Small intestine (tissue), 7 donors: Measurements from ENCODE around the gene CLDN9. TPM values are rescaled to one million over a fixed set of nuclear protein-coding genes. Genes with fewer than 3 reads are reported as not detected.

Experiments
- DNase-seq, 2 donors: peaks; one replicate each; pipeline versions ENCODE4 v3.0.0 to v3.0.0-alpha.2; 2013
- FAIRE-seq: peaks from 2 replicates; lab custom pipeline; 2012; peaks lifted over from hg19 to GRCh38; lab: Jason Lieb, UNC
- H3K27ac ChIP-seq, 3 donors: one replicate each; pipeline ENCODE4 v1.5.1; 2013; ENCODE audit warnings: low read length in 2 of 3, mild to moderate bottlenecking in 2 of 3, control low read depth in 1 of 3, inconsistent platforms in 1 of 3, low read depth in 1 of 3, moderate library complexity in 1 of 3
- H3K27me3 ChIP-seq, 3 donors: one replicate each; pipeline ENCODE4 v1.6.1; 2013; ENCODE audit warnings: low read length in 3 of 3, inconsistent platforms in 1 of 3; ENCODE audit not compliant: control insufficient read depth in 3 of 3, insufficient read depth in 3 of 3
- H3K36me3 ChIP-seq, 3 donors: one replicate each; pipeline ENCODE4 v1.6.1; 2013; ENCODE audit warnings: low read length in 3 of 3, inconsistent platforms in 1 of 3, low read depth in 1 of 3, mild to moderate bottlenecking in 1 of 3, moderate library complexity in 1 of 3; ENCODE audit not compliant: control insufficient read depth in 3 of 3, insufficient read depth in 2 of 3
- H3K4me1 ChIP-seq, 3 donors: one replicate each; pipeline ENCODE4 v1.6.1; 2013; ENCODE audit warnings: low read length in 2 of 3, inconsistent platforms in 1 of 3, low read depth in 1 of 3, mild to moderate bottlenecking in 1 of 3, moderate library complexity in 1 of 3; ENCODE audit not compliant: control insufficient read depth in 3 of 3, insufficient read depth in 2 of 3
- H3K4me3 ChIP-seq, 3 donors: one replicate each; pipeline ENCODE4 v1.5.1; 2013; ENCODE audit warnings: low read length in 3 of 3, control low read depth in 1 of 3, inconsistent platforms in 1 of 3, low read depth in 1 of 3, mild to moderate bottlenecking in 1 of 3, moderate library complexity in 1 of 3
- H3K9me3 ChIP-seq, 2 donors: one replicate each; pipeline ENCODE4 v1.6.1; 2013; ENCODE audit warnings: low read depth in 1 of 2, low read length in 1 of 2; ENCODE audit not compliant: control insufficient read depth in 2 of 2, insufficient read depth in 1 of 2
- WGBS, 3 donors: extraction: QIAGEN DNeasy Blood & Tissue Kit; methylation state at CpG; one replicate each; pipeline ENCODE4 v1.1.7; 2013; 5-methylcytosine and 5-hydroxymethylcytosine counted together
- polyA plus RNA-seq, 4 donors: library from polyadenylated mRNA; stranded (reverse) in 3 of 4; unstranded in 1 of 4; fragments of 200-250 nt in 3 of 4; fragments of 120-200 nt in 1 of 4; gene quantifications; one replicate each; pipeline versions ENCODE4 v1.2.1 to v1.2.3, GENCODE V29; 2013
- donor health status: healthy with polysubstance abuse.
- donor health status: control.
- donor health status: control.
- donor health status: Bipolar disorder and iron deficiency.
- donor health status: healthy.

The CLDN9 gene
- polyA plus RNA-seq, 4 donors = 0.76 to 2.7 (median 0.99) TPM

DNA sequence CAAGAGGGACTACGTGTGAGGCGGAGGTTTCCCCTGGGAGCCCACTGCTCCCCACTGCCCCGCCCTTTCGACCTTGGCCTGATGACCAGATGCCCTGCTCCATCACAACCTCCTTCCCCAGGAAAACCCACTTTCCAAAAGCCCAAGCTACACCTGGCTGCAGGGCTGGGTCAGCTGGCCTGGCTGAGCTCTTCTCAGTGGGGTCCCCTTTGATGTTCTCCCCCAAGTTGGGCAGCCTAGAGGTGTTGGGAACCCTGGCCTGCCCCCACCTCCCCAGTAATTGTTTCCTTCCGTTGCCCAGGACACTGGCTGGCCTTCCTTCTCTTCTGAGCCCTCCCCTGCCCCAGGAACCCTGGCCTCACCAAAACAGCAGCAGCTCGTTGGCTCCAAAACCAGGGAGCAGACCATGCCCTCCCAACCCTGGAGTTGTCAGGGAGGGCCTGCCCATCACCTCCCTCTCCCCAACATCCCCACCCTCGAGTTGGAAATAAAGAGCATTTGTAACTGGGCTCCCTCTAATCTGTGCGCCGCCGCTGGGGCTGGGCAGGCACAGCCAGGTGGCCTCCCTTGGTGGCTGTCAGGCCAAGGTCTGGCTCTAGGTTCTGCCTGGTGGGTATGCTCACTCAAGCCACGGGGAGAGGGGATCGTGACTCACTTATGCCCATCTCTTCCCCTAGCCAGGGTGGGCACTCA is 1.4 kb downstream of the CLDN9 start:
- no peaks in the 10 kb centered on the region for H3K9me3 ChIP-seq
- peaks cover 0 to 64% (median 0%) of the 10 kb centered on the region in 3 donors for H3K4me1 ChIP-seq
- no peak for DNase-seq
- H3K27me3 ChIP-seq = peaks cover 0 to 29% (median 6%) of the 10 kb centered on the region in 3 donors
- no peak overlapping the region for H3K27ac ChIP-seq
- WGBS, 3 donors = 30 to 54% (median 50%) methylated on average over 12 of the region's 12 CpGs
- no peak for FAIRE-seq
- peaks cover 0 to 10% (median 0%) of the 10 kb centered on the region in 3 donors for H3K36me3 ChIP-seq
- H3K4me3 ChIP-seq = no peak overlapping the region

DNA sequence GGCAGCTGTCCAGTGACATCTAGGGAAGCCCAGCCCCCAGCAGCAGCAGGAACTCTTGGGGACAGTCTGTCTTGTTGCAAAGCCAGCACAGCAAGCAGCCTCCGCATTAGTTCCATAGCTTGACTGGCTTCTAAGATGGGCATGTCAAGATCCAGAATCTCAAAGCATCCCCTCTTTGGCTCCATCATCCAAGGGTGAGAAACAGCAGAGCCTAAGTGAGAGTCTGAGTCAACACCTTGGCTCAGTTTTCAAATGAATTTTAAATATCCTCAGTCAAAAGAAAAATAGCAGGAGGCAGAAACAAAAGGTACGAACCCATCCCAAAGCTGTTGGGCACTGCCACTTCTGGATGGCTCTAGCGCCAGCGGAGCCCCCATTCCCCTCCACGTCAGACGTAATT is 2.2 kb downstream of the CLDN9 start:
- no peak for FAIRE-seq
- Histone ChIP-seq H3K4me3 (no peak overlapping the region), H3K27ac (no peak overlapping the region), H3K4me1 (peaks cover 0 to 60% (median 0%) of the 10 kb centered on the region in 3 donors), H3K9me3 (no peaks in the 10 kb centered on the region), H3K36me3 (peaks cover 0 to 10% (median 0%) of the 10 kb centered on the region in 3 donors), H3K27me3 (peaks cover 0 to 26% (median 6%) of the 10 kb centered on the region in 3 donors)
- WGBS, 3 donors = 89 to 94% (median 92%) methylated on average over 6 of the region's 6 CpGs
- no peak for DNase-seq

DNA sequence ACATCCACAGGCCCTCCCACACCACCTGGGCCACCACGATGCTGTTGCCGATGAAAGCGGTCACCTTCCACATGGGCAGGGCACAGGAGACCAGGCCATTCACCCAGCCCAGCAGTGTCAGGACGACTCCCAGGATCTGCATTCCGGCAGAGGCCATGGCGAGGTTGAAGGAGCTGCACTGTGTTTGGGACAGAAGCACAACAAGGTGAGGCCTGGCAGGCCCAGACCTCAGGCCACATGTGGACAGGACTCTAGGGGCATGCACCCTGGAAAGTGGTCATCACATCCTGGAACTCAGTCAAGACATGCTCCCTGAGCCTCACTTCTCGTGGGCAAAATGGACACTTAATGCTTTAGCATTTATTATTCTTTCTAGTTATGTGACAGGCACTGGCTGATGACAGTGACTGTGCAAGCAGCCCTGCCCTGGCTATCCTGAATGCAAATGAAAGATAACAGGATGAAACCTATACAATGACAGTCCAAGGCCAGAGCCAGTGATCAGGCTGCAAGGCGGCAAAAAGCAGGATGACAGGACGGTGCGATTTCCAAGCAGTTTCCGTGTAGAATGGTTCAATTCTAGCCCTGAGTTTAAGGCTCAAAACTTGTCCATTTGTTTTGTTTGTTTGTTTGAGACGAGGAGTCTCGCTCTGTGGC is 3.3 kb downstream of the CLDN9 start:
- FAIRE-seq (no peak), DNase-seq (no peak)
- 81 to 86% (median 84%) methylated on average over 13 of the region's 13 CpGs for WGBS, 3 donors
- H3K4me3 ChIP-seq = no peak overlapping the region
- H3K27ac ChIP-seq = no peak overlapping the region
- H3K4me1 ChIP-seq = peaks cover 0 to 50% (median 0%) of the 10 kb centered on the region in 3 donors
- H3K9me3 ChIP-seq = no peaks in the 10 kb centered on the region
- peaks cover 0 to 26% (median 6%) of the 10 kb centered on the region in 3 donors for H3K27me3 ChIP-seq
- H3K36me3 ChIP-seq = peaks cover 0 to 10% (median 0%) of the 10 kb centered on the region in 3 donors

DNA sequence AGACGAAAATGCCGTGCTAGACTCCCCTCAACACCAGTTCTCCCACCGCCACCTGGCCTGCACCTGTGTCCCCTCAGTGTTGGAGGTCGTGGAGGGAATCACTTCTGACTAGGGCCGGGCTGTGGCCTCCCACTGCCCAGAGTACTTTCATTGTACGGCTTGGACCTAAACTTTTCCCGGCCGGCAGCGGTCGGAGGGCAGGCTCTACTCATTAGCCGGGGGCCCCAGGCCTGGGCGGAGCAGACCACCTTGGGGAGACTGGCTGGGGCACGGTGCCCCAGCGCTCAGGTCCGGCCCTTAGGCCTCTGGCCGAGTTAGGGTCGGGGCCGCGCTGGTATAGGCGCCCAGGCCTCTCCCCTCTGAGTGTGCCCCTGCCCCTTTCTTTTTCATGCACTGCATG is 4.6 kb downstream of the CLDN9 start:
- H3K27ac ChIP-seq = peak overlapping the region in 1 of 3 donors; percentile 77
- peaks cover 0 to 55% (median 8%) of the 10 kb centered on the region in 3 donors for H3K4me1 ChIP-seq
- DNase-seq (peak in 1 of 2 donors; percentile 42), FAIRE-seq (no peak)
- peaks cover 0 to 20% (median 6%) of the 10 kb centered on the region in 3 donors for H3K27me3 ChIP-seq
- no peaks in the 10 kb centered on the region for H3K9me3 ChIP-seq
- peaks cover 0 to 19% (median 0%) of the 10 kb centered on the region in 3 donors for H3K36me3 ChIP-seq
- WGBS, 3 donors = 72 to 90% (median 83%) methylated on average over 20 of the region's 20 CpGs
- peak overlapping the region in 1 of 3 donors; percentile 52 for H3K4me3 ChIP-seq

DNA sequence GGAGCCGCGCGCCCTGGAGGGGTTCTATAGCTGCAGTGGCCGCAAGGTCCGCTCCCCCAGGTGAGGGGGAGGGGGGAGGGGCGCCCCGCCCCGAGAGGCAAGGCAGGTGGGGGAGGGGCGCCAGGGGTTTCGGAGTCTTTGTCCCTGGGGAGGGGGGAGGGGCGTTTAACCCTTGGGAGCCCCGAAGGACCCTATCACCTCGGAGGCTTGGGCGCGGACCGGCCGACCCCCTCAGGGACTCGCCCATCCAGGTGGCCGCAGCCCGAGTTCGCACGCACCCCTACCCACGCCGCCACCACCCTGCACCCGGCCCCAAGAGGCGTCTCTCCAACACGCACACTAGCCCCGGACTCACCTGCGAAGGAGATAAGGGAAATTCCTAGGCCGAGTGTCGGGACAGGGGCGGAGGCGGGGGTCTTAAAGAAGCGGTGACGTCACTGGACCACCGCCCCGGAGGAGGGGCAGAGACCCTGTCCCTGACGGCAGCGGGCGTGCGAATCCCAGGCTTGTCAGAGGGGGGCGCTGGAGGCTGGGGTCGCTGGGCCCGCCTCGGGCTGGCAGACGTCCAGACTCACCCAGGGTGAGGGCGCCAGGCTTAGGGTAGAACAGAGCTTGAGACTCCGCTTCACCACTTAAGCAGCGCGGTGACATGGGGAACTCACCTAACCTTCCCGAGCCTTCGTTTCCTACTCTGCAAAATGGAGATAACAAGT is 5.2 kb downstream of the CLDN9 start, which contains the start of gene CLDN6:
Gene CLDN6, minus strand, starts transcription at position 390 of the 713 bp plus-strand sequence. CDS start 2,162 bp downstream, outside the sequence.
- H3K4me3 ChIP-seq = peak within 1 kb of the TSS in 1 of 3 donors; percentile 52
- peaks cover 2 to 55% (median 14%) of the 10 kb centered on the region in 3 donors for H3K4me1 ChIP-seq
- DNase-seq = peak; percentile 32 to 83
- peaks cover 0 to 25% (median 0%) of the 10 kb centered on the region in 3 donors for H3K36me3 ChIP-seq
- H3K27me3 ChIP-seq = peaks cover 0 to 15% (median 4%) of the 10 kb centered on the region in 3 donors
- WGBS, 3 donors = 4 to 17% (median 13%) methylated on average over 38 to 52 of the region's 52 CpGs
- no peaks in the 10 kb centered on the region for H3K9me3 ChIP-seq
- no peak for FAIRE-seq
- peak within 1 kb of the TSS in 1 of 3 donors; percentile 77 for H3K27ac ChIP-seq

DNA sequence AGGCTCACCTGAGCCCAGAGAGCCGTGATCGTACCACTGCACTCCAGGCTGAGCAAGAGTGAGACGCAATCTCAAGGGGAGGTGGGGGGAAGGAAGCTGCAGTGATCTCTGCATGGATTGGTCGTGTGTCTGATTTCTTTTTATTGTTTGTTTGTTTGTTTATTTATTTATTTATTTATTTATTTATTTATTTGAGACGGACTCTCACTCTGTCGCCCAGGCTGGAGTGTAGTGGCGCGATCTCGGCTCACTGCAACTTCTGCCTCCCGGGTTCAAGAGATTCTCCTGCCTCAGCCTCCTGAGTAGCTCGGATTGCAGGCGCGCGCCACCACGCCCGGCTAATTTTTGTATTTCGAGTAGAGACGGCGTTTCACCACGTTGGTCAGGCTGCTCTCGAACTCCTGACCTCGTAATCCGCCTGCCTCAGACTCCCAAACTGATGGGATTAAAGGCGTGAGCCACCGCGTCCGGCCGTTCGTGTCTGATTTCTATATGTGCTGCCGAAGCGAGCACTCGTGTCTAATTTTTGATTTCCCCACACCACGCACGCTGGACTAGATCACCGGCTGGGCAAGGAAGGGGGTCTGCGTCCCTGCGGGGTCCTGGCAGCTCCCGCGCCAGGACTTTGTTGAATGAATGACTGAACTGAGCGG is 7.0 kb downstream of the CLDN9 start:
- peak overlapping the region; percentile 34 to 97 (median 82) for H3K4me3 ChIP-seq
- H3K4me1 ChIP-seq = peaks cover 2 to 46% (median 17%) of the 10 kb centered on the region in 3 donors
- H3K27ac ChIP-seq = peak overlapping the region in 2 of 3 donors; percentile 50 to 51
- 21 to 29% (median 24%) methylated on average over 40 of the region's 40 CpGs for WGBS, 3 donors
- H3K27me3 ChIP-seq = peaks cover 0 to 10% (median 0%) of the 10 kb centered on the region in 3 donors
- no peak for DNase-seq
- FAIRE-seq = no peak
- H3K36me3 ChIP-seq = peaks cover 0 to 25% (median 0%) of the 10 kb centered on the region in 3 donors
- no peaks in the 10 kb centered on the region for H3K9me3 ChIP-seq

DNA sequence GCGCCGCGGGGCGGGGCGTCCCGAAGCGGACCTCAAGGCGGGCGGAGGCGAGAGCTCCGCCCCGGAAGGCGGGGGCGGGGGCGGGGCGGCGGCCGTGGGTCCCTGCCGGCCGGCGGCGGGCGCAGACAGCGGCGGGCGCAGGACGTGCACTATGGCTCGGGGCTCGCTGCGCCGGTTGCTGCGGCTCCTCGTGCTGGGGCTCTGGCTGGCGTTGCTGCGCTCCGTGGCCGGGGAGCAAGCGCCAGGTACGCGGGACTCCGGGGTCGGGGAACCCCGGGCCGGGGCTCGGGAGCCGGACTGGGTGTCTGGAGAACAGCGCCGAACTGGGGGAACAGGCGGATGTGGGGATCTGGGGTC is 7.5 kb downstream of the CLDN9 start, which contains the start of gene TNFRSF12A:
Gene TNFRSF12A, plus strand, starts transcription at position 122 of the 357 bp plus-strand sequence. Its CDS starts 30 bp downstream, at position 152.
- Histone ChIP-seq H3K4me3 (peak within 1 kb of the TSS; percentile 45 to 97 (median 82)), H3K27ac (peak within 1 kb of the TSS; percentile 97 to 99 (median 99)), H3K9me3 (no peaks in the 10 kb centered on the region), H3K27me3 (peaks cover 0 to 10% (median 0%) of the 10 kb centered on the region in 3 donors), H3K36me3 (peaks cover 0 to 26% (median 0%) of the 10 kb centered on the region in 3 donors), H3K4me1 (peaks cover 2 to 48% (median 17%) of the 10 kb centered on the region in 3 donors)
- FAIRE-seq = no peak
- DNase-seq = peak; percentile 83 to 94
- 1% methylated on average over 25 to 49 of the region's 49 CpGs for WGBS, 3 donors
